Ovary (tissue), 9 donors: ENCODE data around the gene AP3M1. TPM values are rescaled to one million over a fixed set of nuclear protein-coding genes. Genes with fewer than 3 reads are reported as not detected.
"Not testable (repeated sequence)": the region's sequence is repeated elsewhere in the genome, so short reads cannot be mapped to it uniquely, and the experiment has no call there.

Experiments
- DNase-seq, 5 donors: peaks; one replicate each; pipeline ENCODE4 v3.0.0-alpha.2; 2019 to 2020
- H3K27ac ChIP-seq, 2 donors: fragments of 200-600 bp; one replicate each; pipeline versions ENCODE4 v1.5.1 to v1.8.0; 2019 to 2022
- H3K27me3 ChIP-seq: fragments of 200-600 bp; one replicate; pipeline ENCODE4 v1.8.0; 2022
- H3K36me3 ChIP-seq: fragments of 200-600 bp; sonication (generic); one replicate; pipeline ENCODE4 v1.5.1; 2019
- H3K4me1 ChIP-seq: one replicate; pipeline ENCODE4 v1.8.1; 2013; ENCODE audit warnings: mild to moderate bottlenecking, moderate library complexity; ENCODE audit not compliant: insufficient read depth
- H3K4me3 ChIP-seq: fragments of 200-600 bp; sonication (generic); one replicate; pipeline ENCODE4 v1.5.1; 2017
- H3K9me3 ChIP-seq, 2 donors: fragments of 200-600 bp in 1 of 2; sonication (generic) in 1 of 2; one replicate each; pipeline versions ENCODE4 v1.5.1 to v1.8.1; 2013 to 2019; ENCODE audit warnings: mild to moderate bottlenecking in 1 of 2, moderate library complexity in 1 of 2
- CTCF ChIP-seq, 3 donors: fragments of 450-650 bp in 2 of 3; fragments of 200-600 bp in 1 of 3; IDR thresholded peaks; one replicate each; pipeline versions ENCODE4 v1.5.1 to v1.8.0; 2016 to 2022; ENCODE audit warnings: antibody characterized with exemption in 3 of 3, mild to moderate bottlenecking in 1 of 3
- EP300 ChIP-seq: sonication (generic); formaldehyde crosslinking; IDR thresholded peaks from one replicate; pipeline ENCODE4 v1.6.1; 2017; ENCODE audit warnings: antibody characterized with exemption
- POLR2A ChIP-seq: fragments of 450-650 bp; IDR thresholded peaks from one replicate; pipeline ENCODE4 v1.6.1; 2017; ENCODE audit warnings: antibody characterized with exemption, mild to moderate bottlenecking, moderate library complexity
- WGBS, 3 donors: extraction: QIAGEN DNeasy Blood & Tissue Kit in 1 of 3; methylation state at CpG; one replicate each; pipeline versions ENCODE4 v1.1.5 to v1.1.7; 2013 to 2017; 5-methylcytosine and 5-hydroxymethylcytosine counted together
- intact Hi-C, 4 donors: fragments of 100-400 bp; cut with DNase I; formaldehyde crosslinking; loops; one replicate each; pipeline versions ENCODE4 v1.11.0 to v1.15.1; 2022 to 2023
- polyA plus RNA-seq, 2 donors: library from polyadenylated mRNA; stranded (reverse); fragments of 200-250 nt in 1 of 2; fragments of 350-450 nt in 1 of 2; fragmentation: Illumina TruSeq in 1 of 2; extraction: RNeasy Lipid Tissue Mini Kit (QIAGEN cat#74804) in 1 of 2; gene quantifications; one replicate each; pipeline ENCODE4 v1.2.3, GENCODE V29; 2013 to 2014
- total RNA-seq, 7 donors: library from RNA; depleted of rRNA in 2 of 7; stranded (reverse); fragments of >200 nt in 2 of 7; fragmentation: NEBNext Ultra II Directional in 3 of 7; extraction: Animal tissue kit (Norgen Biotek cat#: 25700) in 3 of 7; gene quantifications; one replicate each; pipeline versions ENCODE4 v1.1.0 to v1.2.4, GENCODE V29; 2016 to 2023
- donor health status: DM: no; HTN: no; CAD: no; lungs with moderate emphysema.
- donor health status: DM: no; HTN: no; CAD: no.
- donor health status: Bipolar disorder and iron deficiency.
- donor health status: DM: yes; HTN: yes; CAD: no.
- donor health status: DM: no; HTN: no; CAD: no.
- donor health status: DM: yes; HTN: yes; CAD: no.

AP3M1 gene
- total and polyA plus RNA-seq, 9 donors: 12.0 to 37.9 (median 29.6) TPM

- Histone ChIP-seq H3K27me3 (no peaks in the 10 kb centered on the region), H3K36me3 (no peaks in the 10 kb centered on the region), H3K4me3 (no peak overlapping the region), H3K9me3 (no peaks in the 10 kb centered on the region), H3K4me1 (peaks cover 2% of the 10 kb centered on the region), H3K27ac (no peak overlapping the region)
- WGBS, 3 donors: 66 to 87% (median 74%) methylated on average over 4 of the region's 4 CpGs
- no peak for TF ChIP-seq POLR2A
- TF ChIP-seq CTCF (IDR thresholded peaks at IDR 0.05): no peak
- TF ChIP-seq EP300: no peak
- intact Hi-C loops: loop anchor here in 1 of 4 donors (5.0 kb wide), 1 partner anchor 674 kb away; the partner anchor contains the start of gene KAT6B
- no peak for DNase-seq
These were observed 3.0 kb upstream of the AP3M1 start for GRCh38 chr10:74153676-74154075.

- Histone ChIP-seq H3K4me1 (peaks cover 2% of the 10 kb centered on the region), H3K4me3 (no peak overlapping the region), H3K27ac (no peak overlapping the region)
These were observed 2.5 kb upstream of the AP3M1 start for GRCh38 chr10:74153123-74153522.

GRCh38 chr10:74151879-74152722 lies 1.5 kb upstream of the AP3M1 start:
- no peak for TF ChIP-seq EP300
- no peak for TF ChIP-seq CTCF (IDR thresholded peaks at IDR 0.05)
- no peak for TF ChIP-seq POLR2A
- H3K4me3 ChIP-seq: peak overlapping the region; percentile 93
- WGBS, 3 donors: 29 to 32% (median 29%) methylated on average over 5 of the region's 5 CpGs
- H3K27ac ChIP-seq: peak overlapping the region in 1 of 2 donors; percentile 86
- no peaks in the 10 kb centered on the region for H3K27me3 ChIP-seq
- DNase-seq: no peak
- H3K9me3 ChIP-seq: no peaks in the 10 kb centered on the region
- H3K36me3 ChIP-seq: no peaks in the 10 kb centered on the region
- H3K4me1 ChIP-seq: peaks cover 2% of the 10 kb centered on the region
- intact Hi-C loops: loop anchor here in 1 of 4 donors (5.0 kb wide), 1 partner anchor 675 kb away; the partner anchor contains the start of gene KAT6B

More at GRCh38 chr10:74153123-74153522, 2.5 kb upstream of the AP3M1 start:
- H3K27me3 ChIP-seq: no peaks in the 10 kb centered on the region
- no peaks in the 10 kb centered on the region for H3K9me3 ChIP-seq
- DNase-seq: no peak
- intact Hi-C loops: loop anchor here in 1 of 4 donors (5.0 kb wide), 1 partner anchor 674 kb away; the partner anchor contains the start of gene KAT6B
- no peaks in the 10 kb centered on the region for H3K36me3 ChIP-seq
- 43 to 49% (median 47%) methylated on average over 4 of the region's 4 CpGs for WGBS, 3 donors
- TF ChIP-seq EP300: no peak
- no peak for TF ChIP-seq CTCF (IDR thresholded peaks at IDR 0.05)
- TF ChIP-seq POLR2A: no peak

- TF ChIP-seq EP300 (no peak), CTCF (IDR thresholded peaks at IDR 0.05) (peak in 1 of 3 donors; percentile 59), POLR2A (peak; percentile 44)
- Histone ChIP-seq H3K27me3 (no peaks in the 10 kb centered on the region), H3K27ac (peak within 1 kb of the TSS; percentile 53 to 86), H3K4me1 (peaks cover 2% of the 10 kb centered on the region), H3K36me3 (no peaks in the 10 kb centered on the region), H3K4me3 (peak within 1 kb of the TSS; percentile 93), H3K9me3 (no peaks in the 10 kb centered on the region)
- intact Hi-C loops: loop anchor here in 1 of 4 donors (5.0 kb wide), 1 partner anchor 676 kb away; the partner anchor contains the start of gene KAT6B
- 0 to 1% (median 1%) methylated on average over 56 to 57 of the region's 57 CpGs for WGBS, 3 donors
- DNase-seq: peak; percentile 100
These were observed 606 bp upstream of the AP3M1 start, which contains the start of gene ADK for GRCh38 chr10:74150990-74151878. Gene ADK (plus strand): TSS chr10:74151221. CDS start chr10:74151279, 58 bp downstream.

GRCh38 chr10:74146980-74147379 lies 3.6 kb downstream of the AP3M1 start:
- H3K4me3 ChIP-seq: not testable (repeated sequence)

More at GRCh38 chr10:74146980-74147379, 3.6 kb downstream of the AP3M1 start:
- WGBS, 3 donors: 96 to 98% (median 96%) methylated on average over 10 of the region's 10 CpGs
- H3K9me3 ChIP-seq, H3K27ac ChIP-seq, H3K36me3 ChIP-seq, H3K27me3 ChIP-seq, DNase-seq, intact Hi-C loops, H3K4me1 ChIP-seq: not testable (repeated sequence)
